Measurements from ENCODE around the gene PANX1. TPM values are rescaled to one million over a fixed set of nuclear protein-coding genes. Genes with fewer than 3 reads are reported as not detected.
A peak's percentile ranks its signal among the peaks of the same experiment; 100 is the strongest.

Gene PANX1
- total RNA-seq (10 to 100 TPM in 1 of 6 donors, 1 to 10 TPM in 5; 3.8 to 10.4 (median 5.7) TPM), polyA plus RNA-seq (1 to 10 TPM; 2.2 to 2.5 TPM)

GRCh38 chr11:94128746-94129511 lies at the start of gene PANX1:
Gene PANX1, plus strand, starts transcription at chr11:94128841. Its CDS starts 472 bp downstream, at chr11:94129313.
- H3K27ac ChIP-seq, result peak within 1 kb of the TSS; percentile 88 to 91 (median 90)
- FAIRE-seq (no peak), ATAC-seq (peak; percentile 86 to 92 (median 88)), DNase-seq (peak; percentile 74 to 86 (median 78))
- peak within 1 kb of the TSS; percentile 74 to 89 (median 82) for H3K4me3 ChIP-seq
- H3K27me3 ChIP-seq, result no peaks in the 10 kb centered on the region
- no peaks in the 10 kb centered on the region for H3K36me3 ChIP-seq
- no peak for TF ChIP-seq CTCF (IDR thresholded peaks at IDR 0.05)
- intact Hi-C loops (cut with DNase I), result no loop called here
- WGBS, 2 donors, result 0 to 1% methylated on average over 87 to 92 of the region's 92 CpGs
- peaks cover 4 to 15% (median 4%) of the 10 kb centered on the region in 3 donors for H3K4me1 ChIP-seq
- H3K9me3 ChIP-seq, result no peaks in the 10 kb centered on the region

- Histone ChIP-seq H3K27ac (no peak overlapping the region), H3K4me3 (no peak overlapping the region), H3K36me3 (no peaks in the 10 kb centered on the region), H3K4me1 (no peaks in the 10 kb centered on the region), H3K9me3 (no peaks in the 10 kb centered on the region), H3K27me3 (no peaks in the 10 kb centered on the region)
- DNase-seq (no peak), FAIRE-seq (no peak), ATAC-seq (no peak)
- WGBS, 2 donors, result 92 to 94% methylated on average over 1 of the region's 1 CpG
- TF ChIP-seq CTCF (IDR thresholded peaks at IDR 0.05), result no peak
- intact Hi-C loops (cut with DNase I), result no loop called here
These were observed 44.5 kb upstream of the PANX1 start for GRCh38 chr11:94084164-94084563.

- ATAC-seq, result no peak
- Histone ChIP-seq H3K4me3 (no peak overlapping the region), H3K27ac (no peak overlapping the region), H3K9me3 (no peaks in the 10 kb centered on the region), H3K4me1 (no peaks in the 10 kb centered on the region), H3K36me3 (no peaks in the 10 kb centered on the region), H3K27me3 (no peaks in the 10 kb centered on the region)
- TF ChIP-seq CTCF (IDR thresholded peaks at IDR 0.05), result no peak
- no peak for DNase-seq
- no peak for FAIRE-seq
- intact Hi-C loops (cut with DNase I), result no loop called here
- WGBS, 2 donors, result 83% methylated on average over 21 of the region's 21 CpGs
These were observed 39.7 kb upstream of the PANX1 start for GRCh38 chr11:94088906-94089305.

GRCh38 chr11:94089341-94089740 lies 39.3 kb upstream of the PANX1 start:
- no peaks in the 10 kb centered on the region for H3K4me1 ChIP-seq
- no peaks in the 10 kb centered on the region for H3K27me3 ChIP-seq
- FAIRE-seq (no peak), ATAC-seq (no peak), DNase-seq (no peak)
- no peaks in the 10 kb centered on the region for H3K9me3 ChIP-seq
- intact Hi-C loops (cut with DNase I), result no loop called here
- WGBS, 2 donors, result 93 to 94% methylated on average over 6 of the region's 6 CpGs
- TF ChIP-seq CTCF (IDR thresholded peaks at IDR 0.05), result no peak
- no peak overlapping the region for H3K27ac ChIP-seq
- H3K4me3 ChIP-seq, result no peak overlapping the region
- H3K36me3 ChIP-seq, result no peaks in the 10 kb centered on the region

- DNase-seq (no peak), FAIRE-seq (no peak), ATAC-seq (no peak)
- intact Hi-C loops (cut with DNase I), result no loop called here
- Histone ChIP-seq H3K27me3 (no peaks in the 10 kb centered on the region), H3K9me3 (no peaks in the 10 kb centered on the region), H3K4me1 (no peaks in the 10 kb centered on the region), H3K36me3 (no peaks in the 10 kb centered on the region), H3K27ac (no peak overlapping the region), H3K4me3 (no peak overlapping the region)
- 46 to 68% methylated on average over 1 of the region's 1 CpG for WGBS, 2 donors
- TF ChIP-seq CTCF (IDR thresholded peaks at IDR 0.05), result no peak
These were observed 38.2 kb upstream of the PANX1 start for GRCh38 chr11:94090401-94090800.
